Measurements from ENCODE around the gene UBXN2A.

Gene UBXN2A, protein sequence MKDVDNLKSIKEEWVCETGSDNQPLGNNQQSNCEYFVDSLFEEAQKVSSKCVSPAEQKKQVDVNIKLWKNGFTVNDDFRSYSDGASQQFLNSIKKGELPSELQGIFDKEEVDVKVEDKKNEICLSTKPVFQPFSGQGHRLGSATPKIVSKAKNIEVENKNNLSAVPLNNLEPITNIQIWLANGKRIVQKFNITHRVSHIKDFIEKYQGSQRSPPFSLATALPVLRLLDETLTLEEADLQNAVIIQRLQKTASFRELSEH

DNA sequence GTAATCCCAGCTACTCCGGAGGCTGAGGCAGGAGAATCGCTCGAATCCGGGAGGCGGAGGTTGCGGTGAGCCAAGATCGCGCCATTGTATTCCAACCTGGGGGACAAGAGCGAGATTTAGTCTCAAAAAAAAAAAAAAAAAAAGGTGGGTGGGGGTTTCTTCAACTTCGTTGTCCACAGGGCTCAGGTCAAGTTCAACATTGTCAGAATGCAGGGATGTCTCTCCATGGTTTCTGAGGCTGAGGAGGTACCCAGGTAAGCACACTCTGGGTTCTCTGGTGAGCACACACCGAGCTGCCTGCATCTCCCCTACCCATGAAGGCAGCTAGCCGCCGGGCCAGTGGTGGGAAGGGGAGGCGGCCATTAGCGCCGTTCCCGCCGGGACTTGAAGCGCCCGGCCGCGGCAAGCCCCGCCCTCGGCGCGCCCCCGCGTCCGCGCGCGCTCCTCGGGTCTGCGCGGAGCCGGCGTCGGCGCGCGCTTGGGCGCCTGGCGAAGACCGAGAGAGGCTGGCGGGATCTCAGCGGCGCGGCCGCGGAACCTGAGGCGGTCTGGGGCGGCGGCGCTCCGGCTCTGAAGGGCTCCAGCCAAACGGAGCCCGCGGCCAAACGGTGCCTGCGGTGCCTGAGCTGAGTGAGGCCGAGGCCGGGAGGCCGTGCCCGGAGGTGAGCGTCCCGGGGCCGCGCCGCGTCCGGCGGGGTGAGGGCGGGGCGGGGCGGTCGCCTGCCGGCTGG lies at the start of gene UBXN2A:
TSS of gene UBXN2A (plus strand) at position 477 of the 731 bp plus-strand sequence. CDS start 17,852 bp downstream, outside the sequence.
- peak; percentile 89 for DNase-seq

DNA sequence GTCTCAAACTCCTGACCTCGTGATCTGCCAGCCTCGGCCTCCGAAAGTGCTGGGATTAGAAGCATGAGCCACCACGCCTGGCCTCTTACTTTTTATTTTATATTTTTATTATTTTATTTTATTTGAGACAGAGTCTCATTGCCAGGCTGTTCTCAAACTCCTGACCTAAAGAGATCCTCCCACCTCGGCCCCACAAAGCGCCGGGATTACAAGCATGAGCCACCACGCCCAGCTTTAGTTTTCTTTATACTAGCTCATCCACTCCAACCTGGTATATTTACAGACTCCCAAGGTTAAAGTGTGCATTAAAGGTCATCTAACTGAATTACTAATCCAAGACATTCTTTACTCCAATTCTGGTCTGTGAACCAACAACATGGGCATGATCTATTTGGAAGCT lies 40.1 kb upstream of the UBXN2A start:
- DNase-seq = no peak

DNA sequence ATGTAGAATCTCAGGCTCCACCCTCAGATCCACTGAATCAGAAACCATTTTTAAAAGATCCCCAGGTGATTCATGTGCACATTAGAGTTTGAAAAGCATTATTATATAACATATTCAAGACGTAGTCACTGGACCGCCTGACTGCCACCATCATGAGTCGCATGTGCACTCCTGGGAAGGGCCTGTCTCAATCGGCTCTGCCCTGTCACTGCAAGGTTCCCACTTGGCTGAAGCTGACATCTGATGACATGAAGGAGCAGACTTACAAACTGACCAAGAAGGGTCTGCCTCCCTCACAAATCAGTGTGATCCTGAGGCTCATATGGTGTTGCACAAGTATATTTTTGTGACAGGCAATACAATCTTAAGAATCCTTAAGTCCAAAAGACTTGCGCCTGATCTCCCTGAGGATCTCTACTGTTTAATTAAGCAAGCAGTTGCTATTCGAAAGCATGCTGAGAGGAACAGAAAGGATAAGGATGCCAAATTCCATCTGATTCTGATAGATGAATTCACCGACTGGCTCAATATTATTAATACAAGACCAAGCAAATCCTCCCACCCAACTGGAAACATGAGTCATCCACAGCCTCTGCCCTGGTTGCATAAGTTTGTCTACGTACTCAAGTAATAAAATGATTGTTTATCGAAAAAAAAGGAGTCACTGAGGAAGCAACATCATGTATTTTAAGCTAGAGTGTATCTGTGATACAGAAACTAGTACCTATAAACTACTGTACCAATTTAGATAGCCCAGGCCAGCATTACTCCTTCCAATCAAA lies 39.5 kb upstream of the UBXN2A start:
- DNase-seq = peak; percentile 50

DNA sequence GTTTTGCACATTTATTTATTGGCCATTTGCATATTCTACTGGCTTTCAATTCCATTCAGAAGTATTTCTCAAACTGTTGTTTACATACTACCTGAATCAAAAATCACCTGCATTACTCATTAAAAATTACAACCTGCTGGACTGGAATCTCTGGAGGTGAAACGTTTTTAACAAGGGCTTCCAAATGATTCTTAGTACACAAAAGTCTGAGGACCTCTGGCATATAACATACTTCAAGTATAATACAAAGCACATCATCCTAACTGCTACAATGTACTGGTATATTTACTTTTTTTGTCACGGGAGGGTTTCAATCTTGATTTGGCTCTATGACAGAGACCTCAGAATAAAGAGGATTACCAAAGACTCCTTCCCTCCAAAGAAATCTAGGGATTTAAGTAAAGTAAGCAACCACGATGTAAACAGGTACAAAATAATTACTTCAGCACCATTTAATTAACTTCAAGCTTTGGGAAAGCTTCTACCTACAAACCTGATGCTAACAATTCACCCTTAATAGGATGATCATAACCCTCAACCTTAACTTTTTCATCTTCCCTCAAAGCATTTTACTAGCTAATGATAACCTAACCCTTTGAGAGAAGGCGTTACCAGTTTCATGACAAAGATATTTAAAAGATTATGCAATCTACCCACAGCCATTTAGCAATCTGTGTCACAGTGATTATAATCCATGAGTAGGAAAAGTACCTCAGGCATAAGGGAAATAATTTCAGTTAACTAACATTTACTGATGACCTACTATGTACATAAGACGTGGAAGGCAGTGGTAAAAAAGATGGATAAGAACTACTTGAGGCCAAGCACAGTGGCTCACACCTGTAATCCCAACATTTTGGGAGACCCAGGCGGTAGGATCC lies 38.1 kb upstream of the UBXN2A start:
- no peak for DNase-seq

DNA sequence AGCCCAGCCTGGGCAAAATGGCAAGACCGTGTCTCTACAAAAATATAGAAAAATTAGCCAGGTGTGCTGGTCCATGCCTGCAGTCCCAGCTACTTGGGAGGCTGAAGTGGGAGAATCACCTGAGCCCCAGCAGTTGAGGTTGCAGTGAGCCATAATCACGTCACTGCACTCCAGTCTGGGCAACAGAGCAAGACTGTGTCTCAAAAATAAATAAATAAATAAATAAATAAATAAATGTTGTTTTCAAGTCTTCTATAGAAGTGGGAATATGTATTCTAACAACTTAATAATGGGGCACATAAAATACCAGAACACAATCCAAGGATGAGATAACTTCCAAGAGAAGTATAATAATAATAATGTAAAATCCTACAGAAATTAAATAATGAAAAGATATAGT lies 37.2 kb upstream of the UBXN2A start:
- no peak for DNase-seq

DNA sequence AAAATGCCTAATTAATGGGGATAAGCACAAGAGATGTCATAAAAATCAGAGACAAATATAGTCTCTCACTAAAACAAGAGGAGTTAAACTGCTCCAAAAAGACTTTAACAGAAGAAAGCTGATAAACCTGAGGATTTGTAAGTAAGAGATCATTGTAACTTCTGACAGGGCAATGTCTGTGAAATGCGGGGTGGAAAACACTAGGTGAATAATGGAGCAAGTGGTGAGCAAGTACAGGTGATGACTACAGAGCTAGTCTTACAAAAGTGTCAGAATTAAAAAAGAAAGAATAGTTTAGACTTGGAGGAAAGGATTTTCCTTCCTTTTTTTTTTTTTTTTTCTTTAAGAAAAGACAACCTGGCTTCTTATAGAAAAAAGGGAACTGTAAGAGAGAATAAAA lies 36.0 kb upstream of the UBXN2A start:
- no peak for DNase-seq

DNA sequence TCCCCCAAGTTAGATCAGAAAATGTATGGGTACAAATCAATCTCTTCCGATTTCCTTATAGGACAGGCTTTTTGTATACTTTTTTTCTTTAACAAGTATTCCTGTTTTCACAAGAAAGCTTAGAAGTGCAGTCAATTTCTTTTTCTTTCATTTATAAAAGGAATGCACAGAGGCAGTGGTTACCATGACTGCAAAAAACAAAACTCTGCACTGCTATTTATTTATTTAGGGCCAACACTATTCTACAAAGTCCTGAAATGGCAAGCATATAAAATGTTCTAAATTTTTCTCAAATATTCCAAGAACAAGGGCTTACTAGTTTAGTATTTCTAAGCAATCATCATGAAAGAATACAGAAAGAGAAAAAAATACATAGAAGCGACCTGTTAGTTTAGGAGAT lies 35.6 kb upstream of the UBXN2A start:
- no peak for DNase-seq

DNA sequence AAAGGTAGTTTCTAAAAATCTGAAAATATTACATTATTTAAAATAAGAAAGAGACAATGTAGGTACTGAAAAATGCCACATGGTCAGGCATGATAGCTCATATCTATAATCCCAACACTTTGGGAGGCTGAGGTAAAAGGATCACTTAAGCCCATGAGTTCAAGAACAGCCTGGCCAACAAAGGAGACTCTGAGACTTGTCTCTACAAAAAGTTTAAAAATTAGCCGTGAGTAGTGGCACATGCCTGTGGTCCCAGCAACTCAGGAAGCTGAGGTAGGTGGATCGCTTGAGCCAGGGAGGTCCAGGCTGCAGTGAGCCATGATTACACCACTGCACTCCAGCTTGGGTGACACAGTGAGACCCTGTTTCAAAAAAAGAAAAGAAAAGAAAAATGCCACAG lies 35.1 kb upstream of the UBXN2A start:
- peak; percentile 54 for DNase-seq

DNA sequence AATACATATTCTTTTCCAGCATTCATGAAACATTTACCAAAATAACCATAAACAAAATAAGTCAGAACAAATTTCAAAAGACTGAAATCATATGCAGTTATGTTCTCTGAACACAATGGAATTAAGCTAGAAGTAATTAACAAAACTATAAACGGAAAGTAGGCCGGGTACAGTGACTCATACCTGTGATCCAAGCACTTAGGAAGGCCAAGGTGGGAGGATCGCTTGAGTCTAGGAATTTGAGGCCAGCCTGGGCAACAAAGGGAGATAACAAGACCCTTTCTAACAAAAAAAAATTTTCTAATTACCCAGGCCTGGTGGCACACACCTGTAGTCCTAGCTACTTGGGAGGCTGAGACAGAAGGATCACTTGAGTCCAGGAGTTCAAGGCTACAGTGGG lies 28.2 kb upstream of the UBXN2A start:
- DNase-seq = no peak

DNA sequence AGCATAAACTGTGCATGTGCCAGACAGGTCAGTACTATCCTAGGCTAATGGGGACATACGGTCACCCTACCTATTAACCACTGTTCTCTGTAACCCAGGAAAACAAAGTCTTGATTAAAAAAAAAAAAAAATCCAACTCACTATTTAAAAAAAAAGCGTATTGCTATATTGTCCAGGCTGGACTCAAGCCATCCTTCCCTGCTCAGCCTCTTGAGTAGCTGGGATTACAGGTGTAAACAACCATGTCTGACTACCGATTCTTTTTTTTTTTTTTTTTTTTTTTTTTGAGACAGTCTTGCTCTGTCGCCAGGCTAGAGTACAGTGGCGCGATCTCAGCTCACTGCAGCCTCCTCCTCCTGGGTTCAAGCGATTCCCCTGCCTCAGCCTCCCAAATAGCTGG lies 24.9 kb upstream of the UBXN2A start:
- DNase-seq = no peak

DNA sequence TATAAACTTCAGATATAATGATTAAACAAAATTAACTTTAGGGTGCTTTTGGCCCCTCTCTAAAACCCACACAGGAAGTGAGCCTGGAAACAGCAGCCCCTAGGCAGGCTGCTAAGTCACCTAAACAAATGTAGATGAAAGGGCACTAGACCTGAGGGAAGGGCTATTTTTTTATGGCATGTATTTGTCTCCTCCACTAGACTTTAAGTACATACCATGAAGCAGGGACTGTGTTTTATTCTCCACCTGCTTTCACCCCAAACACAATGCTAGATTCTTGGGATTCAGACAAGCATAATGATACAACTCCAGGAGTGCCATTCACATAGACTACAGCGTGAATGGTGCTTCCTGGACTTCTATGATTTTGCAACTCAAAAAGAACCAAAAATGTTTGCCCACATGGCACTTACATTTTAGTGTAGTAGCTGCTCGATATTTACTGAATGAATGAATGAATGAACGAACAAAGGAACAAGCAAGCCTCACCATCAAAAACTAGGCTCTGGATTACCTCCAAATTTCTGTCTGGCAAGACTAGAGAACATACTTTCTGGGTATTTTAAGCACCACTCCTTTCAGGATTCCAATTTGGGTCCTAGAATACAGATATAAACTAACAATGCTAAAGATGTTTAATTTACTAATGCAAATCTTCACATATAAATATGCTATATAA lies 23.4 kb upstream of the UBXN2A start:
- no peak for DNase-seq

DNA sequence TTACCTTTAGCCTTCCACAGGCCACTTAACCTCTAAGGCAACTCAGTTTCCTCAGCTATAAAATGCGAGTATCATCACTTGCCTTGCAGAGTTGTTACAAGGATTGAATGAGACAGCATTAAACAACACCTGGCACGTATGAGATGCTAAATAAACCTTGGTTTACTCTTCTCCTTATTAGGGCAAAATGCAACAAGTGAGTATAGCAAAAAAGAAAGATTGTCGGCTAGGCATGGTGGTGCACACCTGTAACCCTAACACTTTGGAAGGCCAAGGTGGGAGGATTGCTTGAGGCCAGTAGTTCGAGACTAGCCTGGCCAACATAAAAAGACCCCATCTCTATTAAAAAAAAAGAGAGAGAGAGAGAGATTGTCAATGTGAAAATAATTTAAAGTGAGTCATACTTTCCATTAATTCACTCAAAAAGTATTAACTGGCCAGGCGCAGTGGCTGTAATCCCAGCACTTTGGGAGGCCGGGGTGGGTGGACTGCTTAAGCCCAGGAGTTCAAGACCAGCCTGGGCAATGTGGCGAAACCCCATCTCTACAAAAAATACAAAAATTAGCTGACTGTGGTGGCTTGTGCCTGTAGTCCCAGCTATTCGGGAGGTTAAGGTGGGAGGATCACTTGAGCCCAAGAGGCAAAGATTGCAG lies 21.3 kb upstream of the UBXN2A start:
- no peak for DNase-seq

DNA sequence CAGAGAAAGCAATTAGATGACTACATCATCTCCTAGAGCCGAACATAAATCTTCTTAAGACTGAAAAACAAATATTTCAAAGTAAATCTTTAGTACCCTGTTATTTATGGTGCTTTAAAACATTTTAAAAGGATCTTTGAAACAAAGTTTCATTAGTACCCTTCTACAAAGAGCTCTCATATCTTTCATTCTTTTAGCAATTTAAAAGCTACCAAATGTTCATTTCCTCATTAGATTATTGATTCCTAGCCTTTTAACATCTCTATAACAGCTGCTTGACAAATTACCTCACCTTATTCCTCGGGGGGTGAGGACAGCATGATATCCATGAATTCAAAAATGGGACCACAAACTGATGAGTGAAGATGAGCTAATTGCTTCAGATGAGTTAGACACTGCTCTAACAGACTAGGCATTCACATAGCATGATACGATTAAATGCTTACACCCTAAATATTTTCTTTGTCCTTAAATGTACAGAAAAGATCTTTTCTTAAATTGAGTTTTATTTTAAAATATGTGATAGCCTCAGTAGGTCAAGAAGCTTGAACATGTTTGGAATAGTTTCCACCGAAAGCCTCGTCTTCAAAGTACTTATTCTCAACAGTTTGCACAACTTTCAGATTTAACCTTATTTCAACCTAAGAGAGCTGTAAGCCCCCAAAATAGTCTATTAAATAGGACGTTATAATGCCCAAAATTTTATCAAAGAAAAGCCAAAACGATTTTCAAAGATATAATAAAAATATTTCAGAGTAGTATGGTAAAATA lies 15.5 kb upstream of the UBXN2A start:
- no peak for DNase-seq

DNA sequence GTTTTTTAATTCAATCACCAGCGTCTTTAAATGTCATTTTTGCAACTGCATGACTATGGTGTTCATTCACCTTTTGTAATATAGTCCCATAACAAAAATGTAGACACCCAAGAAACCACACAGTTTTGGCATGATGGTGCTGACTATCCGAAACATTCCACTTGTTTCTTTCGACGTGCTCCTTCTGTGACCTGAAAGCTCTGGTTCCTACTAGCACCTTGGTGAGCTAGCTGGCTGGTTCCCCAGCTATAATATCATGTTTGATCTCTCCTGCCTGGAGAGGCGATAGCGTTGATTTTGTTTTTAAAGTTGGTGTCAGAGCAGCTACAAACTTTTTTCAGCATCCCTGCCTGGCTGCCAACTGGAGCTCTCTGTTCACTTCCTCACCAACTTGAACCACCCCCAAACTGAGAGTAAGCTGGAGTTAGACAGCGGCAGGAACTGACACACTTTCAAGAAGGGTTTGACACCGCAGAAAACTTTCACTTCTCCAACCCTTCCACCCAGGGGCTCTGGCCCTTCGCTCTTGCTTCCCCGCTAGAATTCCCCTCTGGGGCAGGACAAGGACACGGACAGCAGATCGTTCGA lies 14.5 kb upstream of the UBXN2A start:
- DNase-seq = peak; percentile 73

DNA sequence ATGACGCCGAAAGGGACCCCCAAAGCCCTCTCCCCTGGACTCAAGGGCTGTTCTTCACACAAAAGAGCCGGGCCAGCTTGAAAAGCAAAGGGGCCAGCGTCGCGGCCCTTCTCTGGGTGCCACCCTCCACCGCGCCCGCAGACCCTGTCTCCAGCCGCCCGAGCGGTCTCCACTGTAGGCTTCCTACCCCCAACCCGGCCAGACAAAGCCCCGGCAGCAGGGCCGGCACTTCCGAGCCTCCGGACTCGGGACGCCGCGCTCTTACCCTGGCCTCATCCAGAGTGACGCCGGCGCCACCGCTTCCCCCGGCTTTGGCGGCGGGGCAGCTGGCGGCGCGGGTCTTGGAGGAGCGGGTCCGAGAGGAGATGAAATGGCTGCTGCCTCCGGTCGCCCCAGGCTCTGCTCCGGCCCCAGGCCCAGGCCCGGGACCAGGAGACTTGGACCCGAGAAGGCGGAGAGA lies 13.9 kb upstream of the UBXN2A start:
- DNase-seq = peak; percentile 79

DNA sequence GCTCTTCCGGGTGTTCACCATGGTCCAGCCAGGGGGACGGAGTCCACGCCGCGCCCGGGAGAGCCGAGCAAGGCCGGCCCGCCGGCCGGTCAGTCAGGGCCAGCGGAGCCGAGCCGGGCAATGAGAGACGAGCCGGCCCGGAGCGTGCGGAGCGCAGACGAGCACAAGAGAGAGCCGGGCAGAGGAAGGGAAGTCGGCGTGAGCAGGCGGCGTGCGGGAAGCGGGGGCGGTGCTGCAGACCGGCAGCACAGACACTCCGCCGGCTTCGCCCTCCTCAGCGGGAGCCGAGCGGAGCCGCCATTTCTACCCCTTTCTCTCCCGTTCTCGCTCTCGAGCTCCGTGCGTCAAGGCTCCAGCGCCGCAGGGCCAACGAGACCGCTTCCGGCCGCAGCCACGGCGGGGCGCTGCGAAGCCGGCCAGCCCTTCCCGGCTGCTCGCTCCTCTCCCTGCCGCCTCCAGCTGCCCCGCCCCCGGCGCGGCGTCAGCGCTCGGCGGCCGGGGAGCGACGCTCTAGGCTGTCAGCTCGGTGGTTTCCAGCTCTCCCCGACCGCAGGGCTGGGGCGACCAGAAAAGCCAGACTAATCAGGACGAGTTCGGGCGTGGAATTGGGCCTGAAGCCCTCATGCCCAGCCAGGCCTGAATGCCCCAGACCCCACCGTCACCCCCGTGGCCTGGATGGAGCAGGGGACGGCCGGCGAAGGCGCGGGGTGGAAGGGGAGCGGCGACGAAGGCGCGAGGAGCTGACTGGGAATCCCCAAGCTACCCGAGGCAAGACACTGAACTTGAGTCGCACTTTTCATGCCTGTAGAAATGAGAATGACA lies 13.3 kb upstream of the UBXN2A start, which contains the start of gene ATAD2B:
TSS of gene ATAD2B (minus strand) at position 374 of the 822 bp plus-strand sequence. CDS start at position 21, 353 bp downstream.
- DNase-seq = peak; percentile 98

DNA sequence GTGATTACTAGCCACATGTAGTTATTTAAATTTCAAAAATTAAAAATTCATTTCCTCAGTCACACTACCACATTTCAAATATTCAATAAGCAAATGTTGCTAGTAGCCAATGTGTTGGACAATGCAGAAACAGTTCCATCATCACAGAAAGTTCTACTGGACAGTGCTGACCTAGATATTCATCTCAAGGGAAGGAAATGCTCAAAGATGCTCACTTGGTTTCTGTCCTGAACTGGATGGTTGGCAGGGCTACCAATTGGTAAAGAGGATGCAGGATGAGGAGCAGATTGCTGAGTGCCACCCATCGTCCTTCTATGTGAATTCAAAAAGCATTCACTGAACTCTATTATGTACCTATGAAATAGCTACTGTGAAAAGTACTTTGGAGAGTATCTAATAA lies 6.0 kb upstream of the UBXN2A start:
- DNase-seq = no peak

DNA sequence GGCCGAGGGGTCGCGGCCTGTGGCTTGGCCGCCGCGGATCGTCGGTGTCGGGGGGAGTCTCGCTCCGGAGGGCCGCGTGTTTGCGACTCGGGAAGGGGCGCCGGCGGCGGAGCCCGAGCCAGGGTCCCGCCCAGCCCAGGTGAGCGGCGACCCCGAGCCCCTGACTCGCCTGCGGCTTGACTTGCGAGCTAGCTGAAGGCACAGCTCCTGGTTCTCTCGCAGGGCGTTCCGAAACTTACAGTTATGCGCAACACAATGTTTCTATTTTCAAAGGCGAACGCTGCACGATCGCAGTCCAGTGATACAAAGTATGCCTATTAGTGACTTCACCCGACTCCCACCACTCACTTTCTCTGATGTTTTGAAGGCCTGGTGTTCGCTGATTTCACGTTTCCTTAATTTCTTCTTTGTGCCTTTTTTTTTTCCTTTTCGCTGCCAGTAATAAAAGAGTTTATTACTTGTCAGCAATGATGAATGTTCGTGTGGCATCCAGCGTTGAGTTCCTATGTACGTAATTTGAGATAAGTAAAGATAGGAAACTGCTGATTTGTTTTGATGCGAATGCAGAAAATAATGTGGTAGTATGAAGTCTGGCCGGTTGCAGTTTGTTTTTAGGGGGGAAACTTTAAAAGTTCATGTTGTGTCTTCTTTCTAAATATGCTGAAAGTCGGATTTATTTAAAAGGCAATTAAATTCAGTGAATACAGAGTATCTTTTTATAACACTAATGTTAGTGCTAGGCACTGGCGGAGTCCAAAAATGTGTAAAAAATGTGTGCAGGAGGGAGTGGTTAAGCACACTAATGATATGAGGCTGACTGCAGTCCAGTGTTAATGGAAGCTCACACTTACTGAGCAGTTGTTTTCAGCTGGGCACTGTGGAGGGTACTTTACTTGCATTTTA lies 706 bp downstream of the UBXN2A start:
- DNase-seq = no peak

Measured in islet precursor cell (in vitro differentiated cells).